ENCODE data around the gene ITGB8.

DNA sequence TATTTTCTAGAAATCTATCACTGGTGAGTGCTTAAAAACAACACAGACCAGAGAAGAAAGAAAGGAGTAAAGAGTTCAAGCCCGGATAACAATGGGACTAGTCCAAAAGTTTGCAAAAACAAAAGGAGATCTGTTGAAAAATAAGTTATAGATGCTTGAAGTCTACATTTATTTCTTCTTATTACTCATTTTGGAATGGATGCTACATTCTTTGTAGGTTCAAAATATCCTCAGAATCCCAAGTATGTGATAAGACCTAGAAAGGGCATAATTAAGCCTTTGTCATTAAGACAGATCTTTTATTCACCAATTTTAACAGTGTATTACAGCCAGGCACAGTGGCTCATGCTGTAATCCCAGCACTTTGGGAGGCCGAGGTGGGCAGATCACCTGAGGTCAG, 42.7 kb upstream of the ITGB8 start:
- TF ChIP-seq GATAD2B (IDR thresholded peaks at IDR 0.05; ENCODE audit: borderline replicate concordance): no peak
- TF ChIP-seq CHD2 (IDR thresholded peaks at IDR 0.05; ENCODE audit: low read depth, low read length): no peak
- TF ChIP-seq YY1 (IDR thresholded peaks at IDR 0.05; ENCODE audit: borderline replicate concordance in 1 of 3, control insufficient read depth in 1 of 3, extremely low read depth in 1 of 3, insufficient read depth in 3 of 3, insufficient read length in 1 of 3, insufficient replicate concordance in 2 of 3, low read depth in 1 of 3, low read length in 2 of 3): no peak
- TF ChIP-seq TCF3 (CRISPR knock-in tag; IDR thresholded peaks at IDR 0.05): no peak
- no peak for TF ChIP-seq PURB (CRISPR knock-in tag; IDR thresholded peaks at IDR 0.05; ENCODE audit: low read depth)
- TF ChIP-seq ZNF79 (CRISPR knock-in tag; IDR thresholded peaks at IDR 0.05; ENCODE audit: low read depth): no peak
- TF ChIP-seq MAZ (CRISPR knock-in tag; conservative IDR thresholded peaks at IDR 0.05 in 1 of 2, IDR thresholded peaks at IDR 0.05 in 1 of 2): no peak
- TF ChIP-seq TAF9B (IDR thresholded peaks at IDR 0.05; ENCODE audit: partially characterized antibody): no peak
